Measurements from ENCODE around the gene GFRA4.

Gene GFRA4

DNA sequence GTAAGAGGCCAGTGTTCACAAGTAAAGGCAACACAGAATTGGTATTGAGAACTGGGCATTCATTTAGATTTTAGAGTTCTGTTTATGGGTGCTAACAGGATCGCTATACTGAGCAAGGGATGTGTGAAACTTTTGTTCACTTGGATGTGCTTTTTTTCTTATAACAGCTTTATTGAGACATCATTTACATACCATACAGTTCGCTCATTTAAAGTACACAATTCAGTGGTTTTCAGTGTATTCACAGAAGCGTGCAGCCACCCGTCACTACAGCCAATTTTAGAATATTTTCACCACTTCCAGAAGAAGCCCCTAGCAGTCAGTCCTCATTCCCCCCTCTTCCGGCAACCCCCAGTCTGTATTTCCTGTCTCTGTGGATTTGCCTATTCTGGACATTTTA lies 48.7 kb downstream of the GFRA4 start:
- DNase-seq (ENCODE audit: insufficient read length, low spot score) (no peak), FAIRE-seq (no peak)
- no peak for TF ChIP-seq POLR2A (IDR thresholded peaks at IDR 0.05; ENCODE audit: low read depth, low read length)

DNA sequence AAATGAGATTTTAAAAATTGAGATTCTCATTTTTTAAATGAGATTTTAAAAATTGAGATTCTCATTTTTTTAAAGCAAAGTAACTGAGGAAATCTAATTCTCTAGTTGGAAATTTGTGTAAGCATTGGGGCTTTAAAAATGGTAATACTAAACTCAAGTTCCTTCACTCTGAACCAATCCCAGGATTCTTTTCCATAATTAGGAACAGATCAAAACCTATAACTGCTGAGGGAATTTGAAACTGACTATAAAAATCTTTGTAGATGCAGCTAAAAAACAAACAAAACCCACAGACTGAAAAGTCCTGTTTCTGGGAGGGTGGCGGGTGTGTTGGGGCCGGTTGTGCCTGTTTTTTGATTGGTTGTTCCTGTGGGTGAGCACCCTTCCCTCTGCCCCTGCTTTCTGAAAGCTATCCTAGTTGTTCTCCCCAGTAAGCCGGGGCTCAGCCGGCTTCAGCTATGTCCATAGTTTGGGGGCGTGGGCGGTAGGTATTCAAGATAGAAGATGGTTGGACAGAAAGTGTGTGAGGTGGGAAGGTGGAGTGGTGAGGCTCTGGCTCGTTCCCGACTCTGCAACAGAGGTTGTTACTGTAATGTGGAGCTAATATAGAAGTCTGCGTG lies 49.3 kb downstream of the GFRA4 start:
- TF ChIP-seq POLR2A (IDR thresholded peaks at IDR 0.05; ENCODE audit: low read depth, low read length): no peak
- DNase-seq (ENCODE audit: insufficient read length, low spot score) (no peak), FAIRE-seq (no peak)

DNA sequence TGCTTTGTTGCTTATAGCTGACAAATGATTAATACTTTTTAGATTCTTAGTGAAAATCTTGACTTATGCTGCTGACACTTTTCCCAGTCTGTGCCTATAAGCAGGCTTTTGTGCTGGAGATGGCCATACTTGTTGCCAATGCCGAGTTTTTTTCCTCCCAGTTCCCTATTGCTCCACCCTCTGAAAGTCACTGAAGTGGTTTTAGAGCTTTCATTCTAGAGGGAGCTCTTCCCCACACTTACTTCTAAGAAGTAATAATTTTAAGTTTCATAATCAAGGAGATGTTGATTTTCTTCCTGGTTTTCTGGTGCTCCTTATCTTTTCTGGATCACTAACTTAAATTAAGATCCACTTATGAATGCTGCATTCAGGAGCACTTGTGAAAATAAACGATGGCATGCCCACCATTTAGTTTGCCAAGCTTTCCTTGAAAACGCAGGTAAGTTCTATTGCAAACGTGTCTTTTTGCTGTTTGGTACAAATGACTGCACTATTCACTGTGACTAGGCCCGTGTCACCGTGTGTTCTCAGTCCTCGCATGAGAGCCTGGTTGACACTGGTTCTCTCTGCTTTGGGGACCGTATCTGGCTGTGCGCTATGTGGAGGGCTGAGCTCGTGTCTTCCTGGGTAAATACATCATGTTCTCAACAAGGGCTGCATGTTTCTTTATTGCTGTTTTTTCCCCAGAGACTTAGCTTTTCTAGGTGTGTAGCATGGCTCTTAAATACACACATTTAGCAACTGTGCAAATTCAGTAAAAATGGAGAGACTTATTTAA lies 50.2 kb downstream of the GFRA4 start:
- no peak for TF ChIP-seq POLR2A (IDR thresholded peaks at IDR 0.05; ENCODE audit: low read depth, low read length)
- DNase-seq (ENCODE audit: insufficient read length, low spot score) (no peak), FAIRE-seq (no peak)

DNA sequence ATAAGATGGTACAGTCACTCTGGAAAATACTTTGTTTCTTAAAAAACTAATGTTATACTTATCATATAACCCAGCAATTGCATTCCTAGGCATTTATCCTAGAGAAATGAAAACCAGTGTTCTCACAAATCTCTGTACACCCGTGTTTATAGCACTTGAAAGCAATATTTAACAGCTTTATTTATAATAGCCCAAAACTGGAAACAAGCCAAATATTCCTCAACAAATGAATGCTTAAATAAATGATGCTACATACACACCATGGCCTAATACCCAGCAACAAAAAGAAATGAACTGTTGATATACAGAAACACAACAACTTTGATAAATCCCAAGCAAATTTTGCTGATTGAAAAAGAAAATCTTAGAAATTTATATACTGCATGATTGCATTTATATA lies 51.3 kb downstream of the GFRA4 start:
- DNase-seq (ENCODE audit: insufficient read length, low spot score) (no peak), FAIRE-seq (no peak)
- TF ChIP-seq POLR2A (IDR thresholded peaks at IDR 0.05; ENCODE audit: low read depth, low read length): no peak
